Ascending aorta (tissue), 2 donors: Measurements from ENCODE around the gene GAS2L1. TPM values are rescaled to one million over a fixed set of nuclear protein-coding genes. Genes with fewer than 3 reads are reported as not detected.
"Not testable (repeated sequence)": the region's sequence is repeated elsewhere in the genome, so short reads cannot be mapped to it uniquely, and the experiment has no call there.

Source experiments
- DNase-seq, 2 donors: peaks; one replicate each; pipeline ENCODE4 v3.0.0-alpha.2; 2019; ENCODE audit warnings: low spot score in 2 of 2
- H3K27ac ChIP-seq, 2 donors: fragments of 200-600 bp; sonication (generic); one replicate each; pipeline ENCODE4 v1.5.1; 2016 to 2017; ENCODE audit warnings: mild to moderate bottlenecking in 1 of 2
- H3K27me3 ChIP-seq: fragments of 200-600 bp; sonication (generic); one replicate; pipeline ENCODE4 v1.5.1; 2017
- H3K36me3 ChIP-seq, 2 donors: fragments of 200-600 bp; sonication (generic); one replicate each; pipeline ENCODE4 v1.5.1; 2016
- H3K4me1 ChIP-seq, 2 donors: fragments of 200-600 bp; sonication (generic); one replicate each; pipeline ENCODE4 v1.5.1; 2016 to 2017; ENCODE audit warnings: mild to moderate bottlenecking in 1 of 2
- H3K4me3 ChIP-seq, 2 donors: fragments of 200-600 bp; sonication (generic); one replicate each; pipeline ENCODE4 v1.5.1; 2016 to 2017; ENCODE audit warnings: mild to moderate bottlenecking in 1 of 2
- H3K9me3 ChIP-seq, 2 donors: fragments of 200-600 bp; sonication (generic); one replicate each; pipeline ENCODE4 v1.5.1; 2016
- intact Hi-C: fragments of 100-400 bp; cut with DNase I; formaldehyde crosslinking; loops from one replicate; pipeline ENCODE4 v1.15.1; 2023
- total RNA-seq: library from RNA; depleted of rRNA; stranded (reverse); fragments of >200 nt; gene quantifications from one replicate; pipeline ENCODE4 v1.1.0, GENCODE V29; 2016
- TF ChIP-seq, protein P1 (sequence below), 3 experiments: fragments of 200-600 bp in 2 of 3; fragments of 450-650 bp in 1 of 3; sonication (generic) in 2 of 3; IDR thresholded peaks; one replicate each; pipeline ENCODE4 v1.5.1; 2016 to 2019; ENCODE audit warnings: antibody characterized with exemption in 3 of 3, mild to moderate bottlenecking in 1 of 3, moderate library complexity in 1 of 3

The GAS2L1 gene
- total RNA-seq, 1 donor from 2014 or later, result 99.3 TPM

GRCh38 chr22:29343313-29343805, 36.9 kb downstream of the GAS2L1 start:
- H3K4me1 ChIP-seq, result peaks cover 0 to 5% of the 10 kb centered on the region in 2 donors
- no peaks in the 10 kb centered on the region for H3K27me3 ChIP-seq
- H3K9me3 ChIP-seq, result no peaks in the 10 kb centered on the region
- no peak overlapping the region for H3K4me3 ChIP-seq
- DNase-seq, result no peak
- H3K27ac ChIP-seq, result no peak overlapping the region
- H3K36me3 ChIP-seq, result peaks cover 51 to 67% of the 10 kb centered on the region in 2 donors
- intact Hi-C loops, result loop anchor here (2.0 kb wide), 1 partner anchor 29 kb away; the partner anchor contains the start of gene RASL10A
- TF ChIP-seq, protein P1, sequence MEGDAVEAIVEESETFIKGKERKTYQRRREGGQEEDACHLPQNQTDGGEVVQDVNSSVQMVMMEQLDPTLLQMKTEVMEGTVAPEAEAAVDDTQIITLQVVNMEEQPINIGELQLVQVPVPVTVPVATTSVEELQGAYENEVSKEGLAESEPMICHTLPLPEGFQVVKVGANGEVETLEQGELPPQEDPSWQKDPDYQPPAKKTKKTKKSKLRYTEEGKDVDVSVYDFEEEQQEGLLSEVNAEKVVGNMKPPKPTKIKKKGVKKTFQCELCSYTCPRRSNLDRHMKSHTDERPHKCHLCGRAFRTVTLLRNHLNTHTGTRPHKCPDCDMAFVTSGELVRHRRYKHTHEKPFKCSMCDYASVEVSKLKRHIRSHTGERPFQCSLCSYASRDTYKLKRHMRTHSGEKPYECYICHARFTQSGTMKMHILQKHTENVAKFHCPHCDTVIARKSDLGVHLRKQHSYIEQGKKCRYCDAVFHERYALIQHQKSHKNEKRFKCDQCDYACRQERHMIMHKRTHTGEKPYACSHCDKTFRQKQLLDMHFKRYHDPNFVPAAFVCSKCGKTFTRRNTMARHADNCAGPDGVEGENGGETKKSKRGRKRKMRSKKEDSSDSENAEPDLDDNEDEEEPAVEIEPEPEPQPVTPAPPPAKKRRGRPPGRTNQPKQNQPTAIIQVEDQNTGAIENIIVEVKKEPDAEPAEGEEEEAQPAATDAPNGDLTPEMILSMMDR (IDR thresholded peaks at IDR 0.05), result no peak

- Histone ChIP-seq H3K4me3 (no peak overlapping the region), H3K9me3 (no peaks in the 10 kb centered on the region), H3K4me1 (peaks cover 0 to 5% of the 10 kb centered on the region in 2 donors), H3K36me3 (peaks cover 54 to 67% of the 10 kb centered on the region in 2 donors), H3K27me3 (no peaks in the 10 kb centered on the region), H3K27ac (no peak overlapping the region)
- TF ChIP-seq, protein P1 (IDR thresholded peaks at IDR 0.05), result no peak
- DNase-seq, result peak; percentile 27 to 85
- intact Hi-C loops, result no loop called here
Observed at GRCh38 chr22:29344137-29344536, 37.7 kb downstream of the GAS2L1 start.

DNA sequence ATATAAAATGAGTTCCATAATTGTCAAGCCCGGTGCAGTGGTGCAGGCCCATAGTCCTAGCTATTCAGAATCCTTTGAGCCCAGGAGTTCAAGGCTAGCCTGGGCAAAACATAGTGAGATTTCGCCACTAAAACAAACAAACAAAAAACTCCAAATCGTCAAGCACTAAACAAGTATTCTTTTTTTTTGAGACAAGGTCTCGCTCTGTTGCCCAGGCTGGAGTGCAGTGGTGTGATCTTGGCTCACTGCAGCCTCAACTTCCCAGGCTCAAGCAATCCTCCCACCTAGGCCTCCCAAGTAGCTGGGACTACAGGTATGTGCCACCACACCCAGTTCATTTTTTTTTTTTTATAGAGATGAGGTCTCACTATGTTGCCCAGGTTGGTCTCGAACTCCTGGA, 38.4 kb downstream of the GAS2L1 start:
- H3K4me1 ChIP-seq, H3K9me3 ChIP-seq, intact Hi-C loops, H3K27me3 ChIP-seq, H3K4me3 ChIP-seq, DNase-seq: not testable (repeated sequence)
- Histone ChIP-seq H3K36me3 (peaks cover 57 to 67% of the 10 kb centered on the region in 2 donors), H3K27ac (peak overlapping the region in 1 of 2 donors; percentile 39)

- TF ChIP-seq, protein P1 (IDR thresholded peaks at IDR 0.05), result no peak
- no peaks in the 10 kb centered on the region for H3K27me3 ChIP-seq
- intact Hi-C loops, result no loop called here
- no peak overlapping the region for H3K27ac ChIP-seq
- peaks cover 0 to 5% of the 10 kb centered on the region in 2 donors for H3K4me1 ChIP-seq
- peaks cover 56 to 67% of the 10 kb centered on the region in 2 donors for H3K36me3 ChIP-seq
- H3K9me3 ChIP-seq, result no peaks in the 10 kb centered on the region
- H3K4me3 ChIP-seq, result no peak overlapping the region
- DNase-seq, result no peak
Observed at GRCh38 chr22:29345932-29346331, 39.5 kb downstream of the GAS2L1 start.

DNA sequence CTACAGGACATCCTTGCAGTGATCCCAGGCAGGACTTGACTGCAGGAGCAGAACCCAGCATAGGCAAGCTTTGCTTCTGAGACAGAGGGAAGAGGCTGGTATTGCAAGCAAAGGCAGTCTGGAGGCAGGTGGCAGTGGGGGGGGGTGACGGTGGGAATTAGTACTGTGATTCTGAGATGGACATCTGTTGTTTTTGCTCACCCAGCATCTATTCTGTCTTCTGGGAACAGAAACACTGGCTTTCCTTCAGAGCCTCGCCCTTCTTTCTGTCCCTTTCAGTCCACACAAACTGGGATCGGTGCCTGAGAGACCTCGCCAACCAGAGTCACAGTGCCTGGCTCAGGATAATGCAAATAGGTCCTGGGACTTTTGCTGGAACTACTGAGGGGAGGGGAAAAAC, 40.2 kb downstream of the GAS2L1 start:
- H3K4me3 ChIP-seq, result no peak overlapping the region
- no peaks in the 10 kb centered on the region for H3K27me3 ChIP-seq
- TF ChIP-seq, protein P1 (IDR thresholded peaks at IDR 0.05), result no peak
- peaks cover 54 to 67% of the 10 kb centered on the region in 2 donors for H3K36me3 ChIP-seq
- no peaks in the 10 kb centered on the region for H3K9me3 ChIP-seq
- DNase-seq, result no peak
- no peak overlapping the region for H3K27ac ChIP-seq
- intact Hi-C loops, result no loop called here
- H3K4me1 ChIP-seq, result peaks cover 0 to 5% of the 10 kb centered on the region in 2 donors

GRCh38 chr22:29348041-29348440, 41.6 kb downstream of the GAS2L1 start:
- intact Hi-C loops, result no loop called here
- Histone ChIP-seq H3K4me3 (no peak overlapping the region), H3K27ac (no peak overlapping the region), H3K36me3 (peaks cover 59 to 70% of the 10 kb centered on the region in 2 donors), H3K27me3 (no peaks in the 10 kb centered on the region), H3K4me1 (peaks cover 0 to 5% of the 10 kb centered on the region in 2 donors), H3K9me3 (no peaks in the 10 kb centered on the region)
- DNase-seq, result no peak
- TF ChIP-seq, protein P1 (IDR thresholded peaks at IDR 0.05), result no peak
